ENCODE measurements around the gene RNU5D-1.
"Not testable (repeated sequence)": the region's sequence is repeated elsewhere in the genome, so short reads cannot be mapped to it uniquely, and the experiment has no call there.

The RNU5D-1 gene

GRCh38 chr1:44705470-44705869 is 25.5 kb downstream of the RNU5D-1 start:
- FAIRE-seq (no peak), DNase-seq (ENCODE audit: insufficient read length, low spot score) (no peak)
- TF ChIP-seq POLR2AphosphoS5 (IDR thresholded peaks at IDR 0.05; ENCODE audit: low read depth, low read length) (no peak), PAX5 (IDR thresholded peaks at IDR 0.05; ENCODE audit: insufficient read depth, low read length, severe bottlenecking) (no peak), SPI1 (IDR thresholded peaks at IDR 0.05; ENCODE audit: low read depth, low read length) (no peak), POU2F2 (IDR thresholded peaks at IDR 0.05; ENCODE audit: low read depth, low read length) (no peak)

- FAIRE-seq (no peak), DNase-seq (ENCODE audit: insufficient read length, low spot score) (no peak)
- no peak for TF ChIP-seq PAX5 (IDR thresholded peaks at IDR 0.05; ENCODE audit: insufficient read depth, low read length, severe bottlenecking)
- no peak for TF ChIP-seq POU2F2 (IDR thresholded peaks at IDR 0.05; ENCODE audit: low read depth, low read length)
- no peak for TF ChIP-seq SPI1 (IDR thresholded peaks at IDR 0.05; ENCODE audit: low read depth, low read length)
- no peak for TF ChIP-seq POLR2AphosphoS5 (IDR thresholded peaks at IDR 0.05; ENCODE audit: low read depth, low read length)
- TF ChIP-seq POLR2A (IDR thresholded peaks at IDR 0.05; ENCODE audit: low read depth, low read length): no peak
- TF ChIP-seq TAF1 (IDR thresholded peaks at IDR 0.05; ENCODE audit: low read depth, low read length): no peak
Observed at GRCh38 chr1:44701141-44701573, 29.8 kb downstream of the RNU5D-1 start.

GRCh38 chr1:44700573-44700972 is 30.4 kb downstream of the RNU5D-1 start:
- no peak for TF ChIP-seq SPI1 (IDR thresholded peaks at IDR 0.05; ENCODE audit: low read depth, low read length)
- DNase-seq (ENCODE audit: insufficient read length, low spot score) (no peak), FAIRE-seq (no peak)

- not testable (repeated sequence) for FAIRE-seq; DNase-seq (ENCODE audit: insufficient read length, low spot score)
Observed at GRCh38 chr1:44699375-44699774, 31.6 kb downstream of the RNU5D-1 start.

GRCh38 chr1:44698138-44698537 is 32.8 kb downstream of the RNU5D-1 start:
- FAIRE-seq (peak; percentile 79), DNase-seq (ENCODE audit: insufficient read length, low spot score) (no peak)
- TF ChIP-seq POLR2AphosphoS5 (IDR thresholded peaks at IDR 0.05; ENCODE audit: low read depth, low read length) (no peak), PAX5 (IDR thresholded peaks at IDR 0.05; ENCODE audit: insufficient read depth, low read length, severe bottlenecking) (no peak), POU2F2 (IDR thresholded peaks at IDR 0.05; ENCODE audit: low read depth, low read length) (no peak), TAF1 (IDR thresholded peaks at IDR 0.05; ENCODE audit: low read depth, low read length) (no peak), POLR2A (IDR thresholded peaks at IDR 0.05; ENCODE audit: low read depth, low read length) (no peak), SPI1 (IDR thresholded peaks at IDR 0.05; ENCODE audit: low read depth, low read length) (no peak)

- TF ChIP-seq POLR2AphosphoS5 (IDR thresholded peaks at IDR 0.05; ENCODE audit: low read depth, low read length) (no peak), PAX5 (IDR thresholded peaks at IDR 0.05; ENCODE audit: insufficient read depth, low read length, severe bottlenecking) (no peak), TAF1 (IDR thresholded peaks at IDR 0.05; ENCODE audit: low read depth, low read length) (no peak), POU2F2 (IDR thresholded peaks at IDR 0.05; ENCODE audit: low read depth, low read length) (no peak), SPI1 (IDR thresholded peaks at IDR 0.05; ENCODE audit: low read depth, low read length) (peak; percentile 79), POLR2A (IDR thresholded peaks at IDR 0.05; ENCODE audit: low read depth, low read length) (no peak)
- FAIRE-seq (peak; percentile 97), DNase-seq (ENCODE audit: insufficient read length, low spot score) (no peak)
Observed at GRCh38 chr1:44696789-44697345, 34.1 kb downstream of the RNU5D-1 start.

- DNase-seq (ENCODE audit: insufficient read length, low spot score) (no peak), FAIRE-seq (no peak)
- TF ChIP-seq SPI1 (IDR thresholded peaks at IDR 0.05; ENCODE audit: low read depth, low read length) (no peak), POU2F2 (IDR thresholded peaks at IDR 0.05; ENCODE audit: low read depth, low read length) (no peak), PAX5 (IDR thresholded peaks at IDR 0.05; ENCODE audit: insufficient read depth, low read length, severe bottlenecking) (no peak), POLR2A (IDR thresholded peaks at IDR 0.05; ENCODE audit: low read depth, low read length) (no peak), TAF1 (IDR thresholded peaks at IDR 0.05; ENCODE audit: low read depth, low read length) (no peak), POLR2AphosphoS5 (IDR thresholded peaks at IDR 0.05; ENCODE audit: low read depth, low read length) (no peak)
Observed at GRCh38 chr1:44696101-44696500, 34.9 kb downstream of the RNU5D-1 start.

GRCh38 chr1:44695671-44696070 is 35.3 kb downstream of the RNU5D-1 start:
- FAIRE-seq (no peak), DNase-seq (ENCODE audit: insufficient read length, low spot score) (no peak)
- no peak for TF ChIP-seq TAF1 (IDR thresholded peaks at IDR 0.05; ENCODE audit: low read depth, low read length)
- TF ChIP-seq PAX5 (IDR thresholded peaks at IDR 0.05; ENCODE audit: insufficient read depth, low read length, severe bottlenecking): no peak
- no peak for TF ChIP-seq POU2F2 (IDR thresholded peaks at IDR 0.05; ENCODE audit: low read depth, low read length)
- TF ChIP-seq POLR2A (IDR thresholded peaks at IDR 0.05; ENCODE audit: low read depth, low read length): no peak
- TF ChIP-seq POLR2AphosphoS5 (IDR thresholded peaks at IDR 0.05; ENCODE audit: low read depth, low read length): no peak
- no peak for TF ChIP-seq SPI1 (IDR thresholded peaks at IDR 0.05; ENCODE audit: low read depth, low read length)

GRCh38 chr1:44694863-44695478 is 36.0 kb downstream of the RNU5D-1 start:
- DNase-seq (ENCODE audit: insufficient read length, low spot score): no peak
- TF ChIP-seq POU2F2 (IDR thresholded peaks at IDR 0.05; ENCODE audit: low read depth, low read length) (no peak), POLR2AphosphoS5 (IDR thresholded peaks at IDR 0.05; ENCODE audit: low read depth, low read length) (no peak), POLR2A (IDR thresholded peaks at IDR 0.05; ENCODE audit: low read depth, low read length) (no peak), SPI1 (IDR thresholded peaks at IDR 0.05; ENCODE audit: low read depth, low read length) (no peak), TAF1 (IDR thresholded peaks at IDR 0.05; ENCODE audit: low read depth, low read length) (no peak), PAX5 (IDR thresholded peaks at IDR 0.05; ENCODE audit: insufficient read depth, low read length, severe bottlenecking) (peak; percentile 87)
- peak; percentile 99 for FAIRE-seq

GRCh38 chr1:44693900-44694299 is 37.1 kb downstream of the RNU5D-1 start:
- peak; percentile 26 for FAIRE-seq
- DNase-seq (ENCODE audit: insufficient read length, low spot score): no peak
- TF ChIP-seq POLR2A (IDR thresholded peaks at IDR 0.05; ENCODE audit: low read depth, low read length): no peak
- no peak for TF ChIP-seq POU2F2 (IDR thresholded peaks at IDR 0.05; ENCODE audit: low read depth, low read length)
- TF ChIP-seq PAX5 (IDR thresholded peaks at IDR 0.05; ENCODE audit: insufficient read depth, low read length, severe bottlenecking): no peak
- TF ChIP-seq TAF1 (IDR thresholded peaks at IDR 0.05; ENCODE audit: low read depth, low read length): no peak
- TF ChIP-seq SPI1 (IDR thresholded peaks at IDR 0.05; ENCODE audit: low read depth, low read length): no peak
- TF ChIP-seq POLR2AphosphoS5 (IDR thresholded peaks at IDR 0.05; ENCODE audit: low read depth, low read length): no peak
